HEK293T (cell line): Measurements from ENCODE around the gene SEMA5A.

Experiments
- BHLHE40 ChIP-seq: fragments of 450-650 bp; IDR thresholded peaks from 2 replicates; pipeline ENCODE4 v1.6.1; 2016; ENCODE audit warnings: mild to moderate bottlenecking, moderate library complexity, borderline replicate concordance
- CTBP1 ChIP-seq: fragments of 450-650 bp; IDR thresholded peaks from 2 replicates; pipeline ENCODE4 v1.6.1; 2016; ENCODE audit warnings: borderline replicate concordance
- FOXA1 ChIP-seq: fragments of 450-650 bp; IDR thresholded peaks from 2 replicates; pipeline ENCODE4 v1.6.1; 2016; ENCODE audit warnings: mild to moderate bottlenecking
- LEF1 ChIP-seq: fragments of 450-650 bp; IDR thresholded peaks from 2 replicates; pipeline ENCODE4 v1.6.1; 2017; ENCODE audit warnings: mild to moderate bottlenecking, borderline replicate concordance
- NFRKB ChIP-seq: fragments of 450-650 bp; IDR thresholded peaks from 2 replicates; pipeline ENCODE4 v1.6.1; 2016; ENCODE audit warnings: mild to moderate bottlenecking, moderate library complexity
- ZNF384 ChIP-seq: fragments of 450-650 bp; IDR thresholded peaks from 2 replicates; pipeline ENCODE4 v1.6.1; 2016

DNA sequence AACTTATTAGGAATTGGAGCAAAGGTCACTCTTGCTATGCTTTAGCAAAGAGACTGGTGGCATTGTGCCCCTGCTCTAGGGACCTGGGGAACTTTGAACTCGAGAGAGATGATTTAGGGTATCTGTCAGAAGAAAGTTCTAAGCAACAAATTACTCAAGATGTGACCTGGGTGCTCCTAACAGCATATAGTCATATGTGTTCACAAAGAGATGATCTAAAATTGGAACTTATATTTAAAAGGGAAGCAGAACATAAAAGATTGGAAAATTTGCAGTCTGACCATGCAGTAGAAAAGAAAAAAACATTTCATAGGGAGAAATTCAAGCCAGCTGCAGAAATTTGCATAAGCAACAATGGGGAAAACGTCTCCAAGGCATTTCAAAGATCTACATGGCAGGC, 68.3 kb downstream of the SEMA5A start:
- TF ChIP-seq NFRKB (no peak), FOXA1 (no peak), CTBP1 (no peak), BHLHE40 (no peak), ZNF384 (no peak), LEF1 (no peak)
